HG03520 (cell line): ENCODE measurements around the gene RHBDF1.
"Not testable (repeated sequence)": the region's sequence is repeated elsewhere in the genome, so short reads cannot be mapped to it uniquely, and the experiment has no call there.

Source experiments
- ATAC-seq: cut with Tn5 transposase; IDR thresholded peaks from one replicate; pipeline ENCODE4 v1.9.1; 2021; ENCODE audit warnings: mild to moderate bottlenecking, moderate library complexity; ENCODE audit not compliant: unreplicated experiment

RHBDF1 gene

GRCh38 chr16:59440-60059 lies 12.9 kb downstream of the RHBDF1 start:
- ATAC-seq, result no peak

- ATAC-seq, result no peak
Observed at GRCh38 chr16:58491-59439, 13.7 kb downstream of the RHBDF1 start.

DNA sequence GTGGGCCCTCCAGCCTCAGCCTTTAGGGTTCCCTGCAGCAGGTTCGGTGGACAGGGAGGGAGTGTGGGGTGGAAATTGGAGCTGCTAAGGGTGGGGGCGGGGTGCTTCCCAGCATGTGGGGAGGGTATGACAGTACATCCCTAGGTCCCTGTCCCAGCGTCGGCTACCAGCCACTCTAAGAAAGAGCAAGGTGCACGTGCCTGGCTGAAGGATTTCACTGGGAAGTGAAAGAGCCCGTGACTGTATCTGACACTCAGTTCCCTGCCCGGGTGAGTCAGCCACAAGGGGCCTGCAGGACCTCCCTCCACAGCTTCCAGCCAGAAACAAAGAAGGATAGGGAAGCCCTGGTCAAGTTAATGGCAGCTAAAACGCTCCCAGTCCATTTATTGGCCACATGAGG lies 14.7 kb downstream of the RHBDF1 start:
- no peak for ATAC-seq

GRCh38 chr16:56231-56927 lies 16.1 kb downstream of the RHBDF1 start:
- ATAC-seq, result no peak

DNA sequence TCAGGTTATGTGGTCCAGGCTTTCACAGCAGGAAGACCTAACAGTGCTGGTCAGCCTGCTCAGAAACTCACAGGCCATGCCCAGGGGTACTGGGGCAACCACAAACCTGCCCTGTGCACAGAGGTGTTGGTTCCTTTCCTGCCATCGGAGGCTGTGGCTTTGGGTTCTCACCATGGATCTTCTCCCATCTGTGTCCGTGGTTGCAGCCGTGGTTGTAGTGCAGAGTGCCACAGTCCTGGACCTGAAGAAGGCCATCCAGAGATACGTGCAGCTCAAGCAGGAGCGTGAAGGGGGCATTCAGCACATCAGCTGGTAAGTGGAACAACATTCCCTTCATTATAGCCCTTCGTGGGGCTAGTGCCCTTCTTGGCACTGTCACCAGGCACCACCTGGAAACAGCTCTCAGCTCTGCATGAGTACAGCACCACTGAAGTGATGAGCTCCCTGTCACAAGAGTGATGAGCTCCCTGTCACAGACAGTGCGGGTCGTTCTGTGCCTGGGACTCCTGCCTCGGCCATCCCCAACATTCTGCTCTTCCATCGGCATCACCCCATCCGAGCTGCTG lies 16.8 kb downstream of the RHBDF1 start:
- no peak for ATAC-seq

DNA sequence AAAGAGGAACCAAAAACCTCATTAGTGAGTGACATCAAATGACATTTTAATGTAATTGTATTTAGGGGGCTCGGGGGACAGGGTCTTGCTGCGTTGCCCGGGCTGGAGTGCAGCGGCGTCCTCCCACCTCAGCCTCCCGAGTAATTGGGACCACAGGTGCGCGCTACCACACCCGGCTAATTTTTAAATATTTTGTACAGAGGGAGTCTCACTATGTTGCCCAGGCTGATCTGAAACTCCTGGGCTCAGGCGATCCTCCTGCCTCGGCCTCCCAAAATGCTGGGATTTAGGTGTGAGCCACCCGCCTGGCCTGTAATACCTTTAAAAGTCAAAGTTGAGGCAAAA lies 18.2 kb downstream of the RHBDF1 start:
- ATAC-seq, result no peak

DNA sequence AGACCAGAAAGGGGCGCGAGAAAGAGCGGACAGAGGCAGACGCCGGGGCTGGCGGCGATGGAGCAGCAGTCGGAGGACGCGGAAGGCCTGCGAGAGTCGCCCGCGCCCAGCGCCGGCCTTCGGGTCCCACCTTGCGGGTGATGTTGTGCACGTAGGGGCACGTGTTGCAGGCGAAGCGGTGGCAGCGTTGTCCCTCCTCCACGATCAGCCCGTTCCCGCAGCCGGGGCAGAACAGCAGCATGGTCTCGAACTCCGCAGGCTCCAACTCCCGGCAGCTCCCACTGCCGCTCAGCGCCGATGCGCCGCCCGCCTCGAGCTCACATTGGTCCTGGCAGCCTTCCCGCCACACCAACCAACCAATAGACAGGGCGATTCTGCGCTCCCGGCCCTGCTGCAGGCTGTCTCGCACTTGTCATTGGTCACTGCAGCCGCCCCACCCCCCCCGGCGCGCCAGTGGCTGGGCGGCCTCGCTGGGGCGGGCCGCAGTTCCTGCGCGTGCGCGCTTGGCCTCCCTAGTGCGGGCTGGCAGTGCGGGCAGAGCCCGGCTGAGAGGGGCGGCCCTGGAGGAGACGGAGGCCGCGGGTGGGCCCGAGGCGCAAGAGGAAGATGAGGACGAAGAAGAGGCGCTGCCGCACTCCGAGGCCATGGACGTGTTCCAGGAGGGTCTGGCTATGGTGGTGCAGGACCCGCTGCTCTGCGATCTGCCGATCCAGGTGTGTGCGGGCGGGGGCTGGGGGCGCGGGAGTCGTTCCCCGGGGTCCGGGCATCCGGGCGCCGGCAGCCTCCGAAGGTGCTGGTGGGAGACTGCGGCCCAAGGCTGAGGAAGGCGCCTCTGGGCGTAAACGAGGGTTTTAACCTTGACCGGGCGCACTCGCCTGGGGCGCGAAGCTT lies 18.8 kb downstream of the RHBDF1 start, which contains the start of the genes POLR3K and SNRNP25:
Gene POLR3K (minus strand): TSS at position 263 of the 891 bp plus-strand sequence. CDS start 22 bp downstream, at position 241.
Gene SNRNP25 (plus strand): TSS at position 483 of the 891 bp plus-strand sequence. CDS start 189 bp downstream, at position 672.
- peak; percentile 90 for ATAC-seq

DNA sequence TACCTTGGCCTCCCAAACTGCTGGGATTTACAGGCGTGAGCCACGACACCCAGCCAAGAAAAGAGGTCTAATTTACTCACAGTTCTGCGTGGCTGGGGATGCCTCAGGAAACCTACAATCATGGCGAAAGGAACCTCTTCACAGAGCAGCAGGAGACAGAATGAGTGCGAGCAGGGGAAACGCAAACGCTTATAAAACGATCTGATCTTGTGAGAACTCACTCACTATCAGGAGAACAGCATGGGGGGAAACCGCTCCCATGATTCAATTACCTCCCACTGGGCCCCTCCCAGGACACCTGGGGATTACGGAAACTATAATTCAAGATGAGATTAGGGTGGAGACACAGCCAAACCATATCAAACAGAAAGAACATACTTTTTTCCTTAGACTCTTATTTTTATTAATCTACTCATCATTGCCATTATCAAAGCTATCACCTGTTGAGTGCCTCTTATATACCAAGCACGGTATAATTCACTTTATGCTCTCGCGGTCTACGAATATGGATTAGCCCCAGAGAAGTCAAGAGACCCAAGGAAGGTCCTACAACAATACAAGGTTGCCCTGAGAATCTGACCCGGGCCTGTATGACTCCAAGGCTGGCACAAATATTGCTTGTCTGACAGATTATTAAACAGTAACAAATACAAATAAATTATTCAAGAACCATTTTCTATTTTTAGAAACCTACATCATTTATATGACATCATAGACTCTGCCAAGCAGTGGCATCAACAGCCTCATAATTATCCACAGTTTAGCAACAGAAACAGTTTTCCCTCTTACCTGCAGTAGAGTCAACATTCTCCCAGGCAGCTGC lies 21.5 kb downstream of the RHBDF1 start:
- no peak for ATAC-seq

GRCh38 chr16:47234-47633 lies 25.2 kb downstream of the RHBDF1 start:
- ATAC-seq, result no peak

GRCh38 chr16:46510-46909 lies 25.9 kb downstream of the RHBDF1 start:
- not testable (repeated sequence) for ATAC-seq

DNA sequence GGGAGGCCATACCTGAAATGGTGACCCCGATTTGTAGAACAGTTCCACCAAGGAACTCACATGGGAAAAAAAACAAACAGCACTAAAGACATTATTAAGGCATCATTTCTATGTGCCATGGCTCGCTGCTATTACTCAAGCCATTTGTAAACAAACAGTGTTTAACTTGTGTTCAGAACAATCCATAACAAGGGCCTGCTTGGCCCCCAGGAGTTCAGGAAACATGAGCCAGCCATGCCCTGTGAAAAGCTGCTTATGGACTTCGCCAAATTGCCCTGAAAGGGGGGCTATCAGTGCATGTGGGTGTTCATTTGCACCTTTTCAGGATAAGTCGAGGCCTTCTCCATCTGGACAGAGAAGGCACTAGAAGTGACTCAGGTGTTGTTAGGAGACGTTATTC lies 27.0 kb downstream of the RHBDF1 start:
- no peak for ATAC-seq

DNA sequence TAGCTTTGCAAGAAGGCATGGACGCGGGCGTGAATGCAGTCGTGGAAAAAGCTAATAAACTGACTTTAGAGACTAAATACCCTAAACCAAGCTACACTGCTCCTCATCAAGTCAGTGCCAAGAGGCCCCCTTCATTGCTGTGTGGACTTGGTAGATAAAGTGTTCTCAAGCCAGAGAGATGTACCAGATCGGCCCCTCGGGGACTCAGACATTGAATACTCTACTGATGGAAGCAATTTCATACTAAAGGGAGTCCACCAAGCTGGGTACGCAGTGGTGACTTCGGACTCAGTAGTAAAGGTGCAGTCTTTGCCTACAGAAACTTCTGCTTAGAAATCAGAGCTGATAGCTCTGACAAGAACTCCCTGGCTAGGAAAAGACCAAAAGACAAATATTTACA lies 27.8 kb downstream of the RHBDF1 start:
- no peak for ATAC-seq

GRCh38 chr16:43294-43693 lies 29.1 kb downstream of the RHBDF1 start:
- ATAC-seq, result no peak

DNA sequence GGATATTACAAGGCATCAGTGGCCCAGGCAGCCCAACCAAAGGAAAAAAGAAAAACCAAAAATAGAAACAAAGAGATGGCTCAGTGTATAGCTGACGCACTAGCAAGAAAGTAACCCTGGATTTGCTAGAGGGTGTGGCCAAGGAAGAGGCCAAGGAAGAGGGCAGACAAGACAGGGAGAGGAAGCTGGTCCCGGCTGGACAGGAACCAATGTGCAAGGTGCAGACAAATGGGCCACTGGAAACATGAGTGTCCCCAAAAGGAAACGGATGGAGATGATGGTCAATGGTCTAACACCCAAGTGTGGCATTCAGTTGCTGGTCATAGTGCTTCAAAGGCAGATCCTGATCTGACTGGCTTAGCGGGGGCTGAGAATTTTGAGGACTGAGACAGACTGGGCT lies 29.7 kb downstream of the RHBDF1 start:
- ATAC-seq, result no peak

- ATAC-seq, result no peak
Observed at GRCh38 chr16:42069-42457, 30.4 kb downstream of the RHBDF1 start.

DNA sequence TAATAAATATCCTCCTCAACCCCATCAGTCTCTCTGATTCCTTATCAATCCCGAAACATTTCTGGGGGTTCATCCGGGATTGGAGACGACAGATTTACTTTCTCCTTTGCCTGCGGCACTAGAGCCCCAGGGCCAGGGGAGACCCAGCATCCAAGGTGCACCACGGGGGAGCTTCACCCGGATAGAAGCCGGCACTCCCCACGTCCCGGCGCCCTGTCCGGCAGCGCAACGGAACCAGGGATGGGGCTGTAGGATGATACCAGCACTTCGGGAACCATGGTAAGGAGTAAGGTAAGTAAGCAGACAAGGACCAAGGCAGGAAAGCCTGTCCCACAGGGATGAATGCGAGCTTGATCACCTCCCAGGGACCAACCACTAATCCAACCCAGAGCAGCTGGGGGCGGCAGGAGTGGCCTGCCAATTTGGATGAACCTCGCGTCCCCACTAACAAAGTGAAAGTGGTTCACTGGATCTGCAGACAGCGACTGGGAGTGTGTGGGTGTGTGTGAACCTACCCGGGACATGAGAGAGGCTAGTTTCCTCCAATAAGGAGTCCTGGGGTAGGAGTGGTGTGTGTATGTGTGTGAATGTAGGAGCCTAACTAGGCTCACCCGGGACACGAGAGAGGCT lies 30.9 kb downstream of the RHBDF1 start:
- ATAC-seq, result no peak

- no peak for ATAC-seq
Observed at GRCh38 chr16:38941-39892, 33.2 kb downstream of the RHBDF1 start.

- not testable (repeated sequence) for ATAC-seq
Observed at GRCh38 chr16:38206-38605, 34.2 kb downstream of the RHBDF1 start.
